PC-3 (cell line): ENCODE measurements around the gene TANGO6.

Experiments
- CTCF ChIP-seq: fragments of 300-600 bp; sonication (generic); conservative IDR thresholded peaks from 2 replicates; pipeline ENCODE4 v1.5.1; 2017; ENCODE audit warnings: antibody characterized with exemption, low read depth, mild to moderate bottlenecking, low read length
- EZH2 ChIP-seq: fragments of 300-600 bp; sonication (generic); IDR thresholded peaks from one replicate; pipeline ENCODE4 v1.6.1; 2017; ENCODE audit warnings: antibody characterized with exemption, mild to moderate bottlenecking, low read length; ENCODE audit not compliant: unreplicated experiment

- no peak for TF ChIP-seq EZH2
- peak; percentile 12; the same call in 1 of the 2 replicates for TF ChIP-seq CTCF
These were observed 263.4 kb downstream of the TANGO6 start for GRCh38 chr16:69106491-69107315.
